GM12878 (cell line): ENCODE data around the gene SEC24D.

ENCODE experiments used
- ASH2L ChIP-seq: fragments of 300-600, 200-600 bp; sonication (generic); IDR thresholded peaks from 2 replicates; pipeline ENCODE4 v1.6.1; 2017; ENCODE audit warnings: low read depth, mild to moderate bottlenecking, borderline replicate concordance
- CTCF ChIP-seq, 3 experiments: IDR thresholded peaks in 2 of 3; conservative IDR thresholded peaks in 1 of 3; 2 replicates each; pipeline ENCODE4 v1.5.1; 2011; ENCODE audit warnings: low read depth in 3 of 3, low read length in 3 of 3, mild to moderate bottlenecking in 3 of 3, control low read depth in 2 of 3, moderate library complexity in 2 of 3, inconsistent platforms in 1 of 3, mixed read lengths in 1 of 3; ENCODE audit not compliant: control insufficient read depth in 2 of 3, insufficient read depth in 1 of 3; ENCODE audit errors: extremely low read depth in 1 of 3
- DPF2 ChIP-seq: fragments of 450-650 bp; IDR thresholded peaks from 2 replicates; pipeline ENCODE4 v1.6.1; 2017; ENCODE audit warnings: mild to moderate bottlenecking
- FOXM1 ChIP-seq: IDR thresholded peaks from 2 replicates; pipeline ENCODE4 v1.6.1; 2012; ENCODE audit warnings: low read depth, mild to moderate bottlenecking, inconsistent platforms, low read length, moderate library complexity
- PAX8 ChIP-seq: fragments of 450-650 bp; IDR thresholded peaks from 2 replicates; pipeline ENCODE4 v1.6.1; 2017; ENCODE audit warnings: mild to moderate bottlenecking, moderate library complexity
- POLR2A ChIP-seq: IDR thresholded peaks from 2 replicates; pipeline ENCODE4 v1.6.1; 2011; ENCODE audit warnings: low read depth, mild to moderate bottlenecking, low read length
- RB1 ChIP-seq: fragments of 450-650 bp; formaldehyde crosslinking; IDR thresholded peaks from 2 replicates; pipeline ENCODE4 v1.6.1; 2017; ENCODE audit warnings: mild to moderate bottlenecking, borderline replicate concordance
- RELA ChIP-seq: fragments of 450-650 bp; IDR thresholded peaks from 2 replicates; pipeline ENCODE4 v1.8.0; 2014; ENCODE audit warnings: borderline replicate concordance; ENCODE audit not compliant: partially characterized antibody
- SIN3A ChIP-seq: IDR thresholded peaks from 2 replicates; pipeline ENCODE4 v1.6.1; 2012; ENCODE audit warnings: low read depth, low read length, improper control_type of control experiment
- TBL1XR1 ChIP-seq: IDR thresholded peaks from 2 replicates; pipeline ENCODE4 v1.6.1; 2012; ENCODE audit warnings: low read depth, low read length, improper control_type of control experiment
- ZNF274 ChIP-seq: IDR thresholded peaks from one replicate; pipeline ENCODE4 v1.8.0; 2011; ENCODE audit not compliant: insufficient read length, insufficient read depth
- TF ChIP-seq, protein P1 (sequence below): fragments of 150-350 bp; IDR thresholded peaks from 2 replicates; pipeline ENCODE4 v1.6.1; 2014; ENCODE audit warnings: mild to moderate bottlenecking, low read depth, low read length
- TF ChIP-seq, protein P2 (sequence below): IDR thresholded peaks from 2 replicates; pipeline ENCODE4 v1.6.1; 2012; ENCODE audit warnings: low read depth, low read length, improper control_type of control experiment
- TF ChIP-seq, protein P3 (sequence below): IDR thresholded peaks from 2 replicates; pipeline ENCODE4 v1.6.1; 2012; ENCODE audit warnings: low read depth, low read length, improper control_type of control experiment

DNA sequence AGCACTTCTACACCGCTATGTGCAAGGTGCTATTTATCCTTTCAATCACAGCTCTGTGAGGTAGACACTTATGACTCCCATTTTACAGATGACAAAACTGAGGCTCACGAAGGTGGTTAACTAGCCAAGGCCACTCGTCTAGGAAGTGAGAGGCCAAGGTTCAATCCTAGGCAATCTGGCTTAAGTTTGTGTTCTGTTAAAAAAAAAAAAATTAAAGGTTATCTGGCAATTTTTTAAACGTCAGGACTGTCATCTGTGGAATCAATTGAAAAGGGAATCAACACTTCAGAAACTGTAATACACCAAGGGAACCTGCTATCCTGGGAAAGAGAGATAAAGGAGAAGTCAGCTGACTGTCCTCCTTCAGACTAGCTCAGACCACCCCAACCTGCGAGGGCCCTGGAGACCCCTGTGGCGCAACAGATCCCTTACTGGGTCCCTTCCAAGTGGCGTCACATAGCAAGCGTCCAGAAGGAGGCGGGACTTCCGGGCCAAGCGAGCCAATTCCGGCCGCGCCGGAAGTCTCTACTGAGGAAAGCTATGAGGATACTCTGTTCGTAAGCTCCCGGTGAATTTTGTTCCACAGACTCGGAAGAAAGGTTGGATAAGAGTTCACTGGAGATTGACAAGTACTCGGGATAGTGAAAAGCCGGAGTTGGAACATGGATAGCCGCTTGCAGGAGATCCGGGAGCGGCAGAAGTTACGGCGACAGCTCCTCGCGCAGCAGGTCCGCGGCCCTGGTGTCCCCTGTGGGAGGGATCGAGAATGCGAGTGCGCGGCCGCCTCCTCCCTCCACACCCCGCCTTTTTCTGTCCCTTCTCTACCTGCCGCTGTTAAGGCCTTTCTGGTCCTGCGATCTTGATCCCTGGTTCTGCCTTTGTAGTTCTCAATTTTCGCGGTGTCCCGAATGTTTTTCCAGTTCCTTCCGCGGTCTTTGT lies 150.8 kb downstream of the SEC24D start, which contains the start of gene METTL14:
- TF ChIP-seq POLR2A (peak; percentile 86), DPF2 (no peak), TBL1XR1 (no peak), RELA (peak; percentile 64), SIN3A (no peak; the same call in 1 of the 2 replicates), CTCF (IDR thresholded peaks at IDR 0.05 in 2 of 3, conservative IDR thresholded peaks at IDR 0.05 in 1 of 3; ENCODE audit: control insufficient read depth in 2 of 3, extremely low read depth in 1 of 3, insufficient read depth in 1 of 3, low read depth in 3 of 3, low read length in 3 of 3) (no peak), PAX8 (no peak), ZNF274 (no peak), FOXM1 (no peak), ASH2L (0 out of 2 replicates have a peak, but pooled peaks have one; percentile 59), RB1 (peak; percentile 68)
- TF ChIP-seq, protein P1, sequence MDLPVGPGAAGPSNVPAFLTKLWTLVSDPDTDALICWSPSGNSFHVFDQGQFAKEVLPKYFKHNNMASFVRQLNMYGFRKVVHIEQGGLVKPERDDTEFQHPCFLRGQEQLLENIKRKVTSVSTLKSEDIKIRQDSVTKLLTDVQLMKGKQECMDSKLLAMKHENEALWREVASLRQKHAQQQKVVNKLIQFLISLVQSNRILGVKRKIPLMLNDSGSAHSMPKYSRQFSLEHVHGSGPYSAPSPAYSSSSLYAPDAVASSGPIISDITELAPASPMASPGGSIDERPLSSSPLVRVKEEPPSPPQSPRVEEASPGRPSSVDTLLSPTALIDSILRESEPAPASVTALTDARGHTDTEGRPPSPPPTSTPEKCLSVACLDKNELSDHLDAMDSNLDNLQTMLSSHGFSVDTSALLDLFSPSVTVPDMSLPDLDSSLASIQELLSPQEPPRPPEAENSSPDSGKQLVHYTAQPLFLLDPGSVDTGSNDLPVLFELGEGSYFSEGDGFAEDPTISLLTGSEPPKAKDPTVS = no peak
- TF ChIP-seq, protein P2, sequence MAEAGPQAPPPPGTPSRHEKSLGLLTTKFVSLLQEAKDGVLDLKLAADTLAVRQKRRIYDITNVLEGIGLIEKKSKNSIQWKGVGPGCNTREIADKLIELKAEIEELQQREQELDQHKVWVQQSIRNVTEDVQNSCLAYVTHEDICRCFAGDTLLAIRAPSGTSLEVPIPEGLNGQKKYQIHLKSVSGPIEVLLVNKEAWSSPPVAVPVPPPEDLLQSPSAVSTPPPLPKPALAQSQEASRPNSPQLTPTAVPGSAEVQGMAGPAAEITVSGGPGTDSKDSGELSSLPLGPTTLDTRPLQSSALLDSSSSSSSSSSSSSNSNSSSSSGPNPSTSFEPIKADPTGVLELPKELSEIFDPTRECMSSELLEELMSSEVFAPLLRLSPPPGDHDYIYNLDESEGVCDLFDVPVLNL = no peak
- TF ChIP-seq, protein P3, sequence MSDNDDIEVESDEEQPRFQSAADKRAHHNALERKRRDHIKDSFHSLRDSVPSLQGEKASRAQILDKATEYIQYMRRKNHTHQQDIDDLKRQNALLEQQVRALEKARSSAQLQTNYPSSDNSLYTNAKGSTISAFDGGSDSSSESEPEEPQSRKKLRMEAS = no peak
